Epithelial cell of proximal tubule (primary cell): Measurements from ENCODE around the gene LMO7. TPM values are rescaled to one million over a fixed set of nuclear protein-coding genes. Genes with fewer than 3 reads are reported as not detected.
"Not testable (repeated sequence)": the region's sequence is repeated elsewhere in the genome, so short reads cannot be mapped to it uniquely, and the experiment has no call there.

Source experiments
- DNase-seq: peaks from one replicate; pipeline ENCODE4 v3.0.0-alpha.2; 2011; ENCODE audit warnings: low read depth
- H3K4me3 ChIP-seq: 2 replicates; pipeline ENCODE4 v1.5.1; 2011; ENCODE audit warnings: low read depth, mild to moderate bottlenecking, low read length
- CTCF ChIP-seq: conservative IDR thresholded peaks from 2 replicates; pipeline ENCODE4 v1.5.1; 2012; ENCODE audit warnings: low read depth, mild to moderate bottlenecking, low read length
- total RNA-seq: library from RNA; depleted of rRNA; stranded (reverse); fragments of >200 nt; gene quantifications from 2 replicates; pipeline ENCODE4 v1.2.3, GENCODE V29; 2015

Gene LMO7
- total RNA-seq, 1 donor from 2014 or later = 46.9 TPM

- TF ChIP-seq CTCF = no peak
- no peak overlapping the region for H3K4me3 ChIP-seq
- DNase-seq = no peak
Measured at GRCh38 chr13:75691183-75691582, 55.1 kb downstream of the LMO7 start.

GRCh38 chr13:75693227-75693626 lies 57.1 kb downstream of the LMO7 start:
- TF ChIP-seq CTCF = no peak
- H3K4me3 ChIP-seq = no peak overlapping the region
- no peak for DNase-seq

GRCh38 chr13:75694722-75695121 lies 58.6 kb downstream of the LMO7 start:
- DNase-seq = no peak
- no peak for TF ChIP-seq CTCF
- no peak overlapping the region for H3K4me3 ChIP-seq

GRCh38 chr13:75695908-75696307 lies 59.8 kb downstream of the LMO7 start:
- peak; percentile 90 for TF ChIP-seq CTCF
- not testable (repeated sequence) for H3K4me3 ChIP-seq, DNase-seq

GRCh38 chr13:75699062-75699461 lies 62.9 kb downstream of the LMO7 start:
- H3K4me3 ChIP-seq = no peak overlapping the region
- no peak for DNase-seq
- no peak for TF ChIP-seq CTCF

GRCh38 chr13:75699717-75700116 lies 63.6 kb downstream of the LMO7 start:
- DNase-seq, H3K4me3 ChIP-seq: not testable (repeated sequence)

GRCh38 chr13:75700552-75700951 lies 64.4 kb downstream of the LMO7 start:
- no peak for DNase-seq
- TF ChIP-seq CTCF = no peak
- H3K4me3 ChIP-seq = no peak overlapping the region

GRCh38 chr13:75702476-75702875 lies 66.3 kb downstream of the LMO7 start:
- no peak overlapping the region for H3K4me3 ChIP-seq
- no peak for TF ChIP-seq CTCF
- DNase-seq = no peak
